Measurements from ENCODE around the gene ALOXE3. TPM values are rescaled to one million over a fixed set of nuclear protein-coding genes. Genes with fewer than 3 reads are reported as not detected.

ALOXE3 gene
- total RNA-seq, 2 donors from 2014 or later, result 0.23 TPM; not detected in 1

GRCh38 chr17:8075574-8076342 lies 42.6 kb downstream of the ALOXE3 start:
- DNase-seq (ENCODE audit: low spot score in 2 of 2) (no peak), ATAC-seq (no peak)
- Mint-ChIP-seq H3K36me3 (no peaks in the 10 kb centered on the region), H3K9me3 (no peaks in the 10 kb centered on the region), H3K27ac (no peak overlapping the region)

- no peak for ATAC-seq
- no peak for DNase-seq (ENCODE audit: low spot score in 2 of 2)
- H3K27ac Mint-ChIP-seq, result no peak overlapping the region
- no peaks in the 10 kb centered on the region for H3K9me3 Mint-ChIP-seq
- H3K36me3 Mint-ChIP-seq, result no peaks in the 10 kb centered on the region
These were observed 43.2 kb downstream of the ALOXE3 start for GRCh38 chr17:8075081-8075480.

GRCh38 chr17:8074554-8074953 lies 43.8 kb downstream of the ALOXE3 start:
- Mint-ChIP-seq H3K36me3 (no peaks in the 10 kb centered on the region), H3K9me3 (no peaks in the 10 kb centered on the region), H3K27ac (no peak overlapping the region)
- DNase-seq (ENCODE audit: low spot score in 2 of 2) (no peak), ATAC-seq (no peak)

GRCh38 chr17:8073627-8074484 lies 44.5 kb downstream of the ALOXE3 start:
- H3K27ac Mint-ChIP-seq, result no peak overlapping the region
- H3K36me3 Mint-ChIP-seq, result no peaks in the 10 kb centered on the region
- peak; percentile 87 to 93 for ATAC-seq
- peak; percentile 78 to 90 for DNase-seq (ENCODE audit: low spot score in 2 of 2)
- H3K9me3 Mint-ChIP-seq, result no peaks in the 10 kb centered on the region

- no peaks in the 10 kb centered on the region for H3K36me3 Mint-ChIP-seq
- H3K9me3 Mint-ChIP-seq, result no peaks in the 10 kb centered on the region
- DNase-seq (ENCODE audit: low spot score in 2 of 2) (peak in 1 of 2 donors; percentile 39), ATAC-seq (peak; percentile 24 to 43)
- no peak overlapping the region for H3K27ac Mint-ChIP-seq
These were observed 45.4 kb downstream of the ALOXE3 start for GRCh38 chr17:8072729-8073461.

GRCh38 chr17:8072341-8072728 lies 46.0 kb downstream of the ALOXE3 start:
- ATAC-seq (peak in 1 of 2 donors; percentile 25), DNase-seq (ENCODE audit: low spot score in 2 of 2) (no peak)

GRCh38 chr17:8071496-8071895 lies 46.8 kb downstream of the ALOXE3 start:
- no peak for DNase-seq (ENCODE audit: low spot score in 2 of 2)
- ATAC-seq, result no peak
- Mint-ChIP-seq H3K9me3 (no peaks in the 10 kb centered on the region), H3K36me3 (no peaks in the 10 kb centered on the region), H3K27ac (no peak overlapping the region)

More at GRCh38 chr17:8072341-8072728, 46.0 kb downstream of the ALOXE3 start:
- Mint-ChIP-seq H3K9me3 (no peaks in the 10 kb centered on the region), H3K27ac (no peak overlapping the region), H3K36me3 (no peaks in the 10 kb centered on the region)

- Mint-ChIP-seq H3K27ac (no peak overlapping the region), H3K36me3 (no peaks in the 10 kb centered on the region), H3K9me3 (no peaks in the 10 kb centered on the region)
- ATAC-seq (no peak), DNase-seq (ENCODE audit: low spot score in 2 of 2) (no peak)
These were observed 48.8 kb downstream of the ALOXE3 start for GRCh38 chr17:8069587-8069860.

GRCh38 chr17:8068736-8069586 lies 49.4 kb downstream of the ALOXE3 start:
- Mint-ChIP-seq H3K9me3 (no peaks in the 10 kb centered on the region), H3K36me3 (no peaks in the 10 kb centered on the region), H3K27ac (no peak overlapping the region)
- DNase-seq (ENCODE audit: low spot score in 2 of 2) (no peak), ATAC-seq (no peak)

- Mint-ChIP-seq H3K9me3 (no peaks in the 10 kb centered on the region), H3K27ac (no peak overlapping the region), H3K36me3 (no peaks in the 10 kb centered on the region)
- DNase-seq (ENCODE audit: low spot score in 2 of 2) (no peak), ATAC-seq (no peak)
These were observed 50.5 kb downstream of the ALOXE3 start for GRCh38 chr17:8067806-8068205.

GRCh38 chr17:8066841-8067775 lies 51.2 kb downstream of the ALOXE3 start:
- Mint-ChIP-seq H3K9me3 (no peaks in the 10 kb centered on the region), H3K36me3 (no peaks in the 10 kb centered on the region), H3K27ac (no peak overlapping the region)
- ATAC-seq (no peak), DNase-seq (ENCODE audit: low spot score in 2 of 2) (no peak)

- H3K9me3 Mint-ChIP-seq, result no peaks in the 10 kb centered on the region
- H3K27ac Mint-ChIP-seq, result no peak overlapping the region
- no peak for ATAC-seq
- no peak for DNase-seq (ENCODE audit: low spot score in 2 of 2)
- H3K36me3 Mint-ChIP-seq, result no peaks in the 10 kb centered on the region
These were observed 53.7 kb downstream of the ALOXE3 start for GRCh38 chr17:8064561-8065019.

GRCh38 chr17:8063761-8064534 lies 54.4 kb downstream of the ALOXE3 start:
- DNase-seq (ENCODE audit: low spot score in 2 of 2), result no peak
- Mint-ChIP-seq H3K9me3 (no peaks in the 10 kb centered on the region), H3K36me3 (no peaks in the 10 kb centered on the region), H3K27ac (no peak overlapping the region)
- no peak for ATAC-seq

GRCh38 chr17:8062807-8063483 lies 55.4 kb downstream of the ALOXE3 start:
- DNase-seq (ENCODE audit: low spot score in 2 of 2) (no peak), ATAC-seq (no peak)
- Mint-ChIP-seq H3K9me3 (no peaks in the 10 kb centered on the region), H3K27ac (no peak overlapping the region), H3K36me3 (no peaks in the 10 kb centered on the region)
